C4-2B (cell line): ENCODE measurements around the gene HACD2.

Experiments
- ZFX ChIP-seq: fragments of 450-650 bp; IDR thresholded peaks from 2 replicates; pipeline ENCODE4 v1.6.1; 2017
- TF ChIP-seq, protein P1 (sequence below): fragments of 450-650 bp; conservative IDR thresholded peaks from 2 replicates; pipeline ENCODE4 v1.5.1; 2017; ENCODE audit warnings: mild to moderate bottlenecking

DNA sequence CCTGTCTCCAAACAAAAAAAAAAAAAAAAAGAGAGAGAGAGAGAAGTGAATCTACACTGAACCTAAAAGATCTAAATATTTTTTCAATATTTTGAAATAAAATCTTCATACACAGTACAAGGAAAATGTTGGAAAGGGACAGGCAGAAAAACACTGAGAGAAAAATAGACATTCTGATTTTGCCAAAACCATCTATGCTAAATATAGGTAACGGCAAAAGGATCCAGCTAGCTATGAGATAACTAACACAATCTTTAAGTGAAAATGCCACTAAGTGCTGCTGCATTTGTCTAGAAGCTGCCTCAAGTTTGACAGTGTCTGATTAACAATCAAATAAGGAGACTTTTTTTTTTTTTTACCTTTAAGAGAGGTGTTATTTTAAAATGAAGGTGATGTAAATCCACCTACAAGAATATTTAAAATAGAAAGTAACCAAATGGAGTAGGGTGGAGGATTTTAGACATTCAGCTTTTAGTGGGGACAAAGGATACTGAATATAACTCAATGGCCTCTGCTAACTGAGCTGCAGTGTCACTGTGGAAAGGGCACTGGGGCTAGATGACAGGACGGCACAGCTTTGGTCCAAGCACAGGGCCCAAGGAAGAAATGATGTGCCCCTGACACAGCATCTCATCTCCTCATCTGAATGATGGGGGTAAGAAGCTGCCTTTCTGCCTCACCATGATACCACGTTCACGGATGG lies 62.4 kb downstream of the HACD2 start:
- TF ChIP-seq, protein P1, sequence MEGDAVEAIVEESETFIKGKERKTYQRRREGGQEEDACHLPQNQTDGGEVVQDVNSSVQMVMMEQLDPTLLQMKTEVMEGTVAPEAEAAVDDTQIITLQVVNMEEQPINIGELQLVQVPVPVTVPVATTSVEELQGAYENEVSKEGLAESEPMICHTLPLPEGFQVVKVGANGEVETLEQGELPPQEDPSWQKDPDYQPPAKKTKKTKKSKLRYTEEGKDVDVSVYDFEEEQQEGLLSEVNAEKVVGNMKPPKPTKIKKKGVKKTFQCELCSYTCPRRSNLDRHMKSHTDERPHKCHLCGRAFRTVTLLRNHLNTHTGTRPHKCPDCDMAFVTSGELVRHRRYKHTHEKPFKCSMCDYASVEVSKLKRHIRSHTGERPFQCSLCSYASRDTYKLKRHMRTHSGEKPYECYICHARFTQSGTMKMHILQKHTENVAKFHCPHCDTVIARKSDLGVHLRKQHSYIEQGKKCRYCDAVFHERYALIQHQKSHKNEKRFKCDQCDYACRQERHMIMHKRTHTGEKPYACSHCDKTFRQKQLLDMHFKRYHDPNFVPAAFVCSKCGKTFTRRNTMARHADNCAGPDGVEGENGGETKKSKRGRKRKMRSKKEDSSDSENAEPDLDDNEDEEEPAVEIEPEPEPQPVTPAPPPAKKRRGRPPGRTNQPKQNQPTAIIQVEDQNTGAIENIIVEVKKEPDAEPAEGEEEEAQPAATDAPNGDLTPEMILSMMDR: no peak
- no peak for TF ChIP-seq ZFX
